Thyroid gland (tissue), 4 donors: ENCODE data around the gene PAX7.

Source experiments
- POLR2A ChIP-seq, 2 donors: fragments of 450-650 bp; IDR thresholded peaks; one replicate each; pipeline ENCODE4 v1.6.1; 2017; ENCODE audit warnings: antibody characterized with exemption in 2 of 2, mild to moderate bottlenecking in 2 of 2, moderate library complexity in 1 of 2
- TF ChIP-seq, protein P1 (sequence below), 6 experiments: fragments of 200-600 bp in 3 of 6; fragments of 450-650 bp in 3 of 6; sonication (generic) in 3 of 6; IDR thresholded peaks; one replicate each; pipeline ENCODE4 v1.5.1; 2016 to 2019; ENCODE audit warnings: antibody characterized with exemption in 6 of 6, mild to moderate bottlenecking in 2 of 6, inconsistent platforms in 1 of 6, moderate library complexity in 1 of 6

- TF ChIP-seq, protein P1, sequence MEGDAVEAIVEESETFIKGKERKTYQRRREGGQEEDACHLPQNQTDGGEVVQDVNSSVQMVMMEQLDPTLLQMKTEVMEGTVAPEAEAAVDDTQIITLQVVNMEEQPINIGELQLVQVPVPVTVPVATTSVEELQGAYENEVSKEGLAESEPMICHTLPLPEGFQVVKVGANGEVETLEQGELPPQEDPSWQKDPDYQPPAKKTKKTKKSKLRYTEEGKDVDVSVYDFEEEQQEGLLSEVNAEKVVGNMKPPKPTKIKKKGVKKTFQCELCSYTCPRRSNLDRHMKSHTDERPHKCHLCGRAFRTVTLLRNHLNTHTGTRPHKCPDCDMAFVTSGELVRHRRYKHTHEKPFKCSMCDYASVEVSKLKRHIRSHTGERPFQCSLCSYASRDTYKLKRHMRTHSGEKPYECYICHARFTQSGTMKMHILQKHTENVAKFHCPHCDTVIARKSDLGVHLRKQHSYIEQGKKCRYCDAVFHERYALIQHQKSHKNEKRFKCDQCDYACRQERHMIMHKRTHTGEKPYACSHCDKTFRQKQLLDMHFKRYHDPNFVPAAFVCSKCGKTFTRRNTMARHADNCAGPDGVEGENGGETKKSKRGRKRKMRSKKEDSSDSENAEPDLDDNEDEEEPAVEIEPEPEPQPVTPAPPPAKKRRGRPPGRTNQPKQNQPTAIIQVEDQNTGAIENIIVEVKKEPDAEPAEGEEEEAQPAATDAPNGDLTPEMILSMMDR (IDR thresholded peaks at IDR 0.05) = no peak
- TF ChIP-seq POLR2A (IDR thresholded peaks at IDR 0.05) = no peak
These were observed 81.0 kb downstream of the PAX7 start for GRCh38 chr1:18711536-18712251.
